ENCODE results near the gene DDO.

GRCh38 chr6:110419028-110419739 lies 3.8 kb upstream of the DDO start:
- no peak for TF ChIP-seq CTCF (IDR thresholded peaks at IDR 0.05; ENCODE audit: extremely low read depth in 1 of 2, insufficient read depth in 1 of 2, low read depth in 1 of 2, low read length in 2 of 2)
- no peak for TF ChIP-seq JUN (IDR thresholded peaks at IDR 0.05; ENCODE audit: borderline replicate concordance, insufficient read depth, insufficient read length, low read depth)
- TF ChIP-seq EZH2 (IDR thresholded peaks at IDR 0.05; ENCODE audit: borderline replicate concordance, low read depth, low read length, severe bottlenecking) = no peak
- TF ChIP-seq POLR2AphosphoS5 (IDR thresholded peaks at IDR 0.05; ENCODE audit: insufficient read depth, low read depth, low read length) = no peak
